Peyer's patch (tissue), 4 donors: ENCODE measurements around the gene LPIN2. TPM values are rescaled to one million over a fixed set of nuclear protein-coding genes. Genes with fewer than 3 reads are reported as not detected.

Source experiments
- DNase-seq, 3 donors: peaks; one replicate each; pipeline ENCODE4 v3.0.0-alpha.2; 2017 to 2019
- H3K27ac ChIP-seq, 4 donors: fragments of 200-600 bp; sonication (generic); one replicate each; pipeline ENCODE4 v1.5.1; 2016 to 2019
- H3K27me3 ChIP-seq, 2 donors: fragments of 200-600 bp; sonication (generic); one replicate each; pipeline ENCODE4 v1.5.1; 2019
- H3K36me3 ChIP-seq, 3 donors: fragments of 200-600 bp; sonication (generic); one replicate each; pipeline ENCODE4 v1.5.1; 2016 to 2019
- H3K4me1 ChIP-seq, 4 donors: fragments of 200-600 bp; sonication (generic); one replicate each; pipeline ENCODE4 v1.5.1; 2016 to 2019
- H3K4me3 ChIP-seq, 4 donors: fragments of 200-600 bp; sonication (generic); 1 replicate in 3 of 4; 2 replicates in 1 of 4; pipeline ENCODE4 v1.5.1; 2016 to 2019; ENCODE audit warnings: mild to moderate bottlenecking in 1 of 4
- H3K9me3 ChIP-seq, 4 donors: fragments of 200-600 bp; sonication (generic); one replicate each; pipeline ENCODE4 v1.5.1; 2016 to 2019; ENCODE audit warnings: mild to moderate bottlenecking in 1 of 4
- CTCF ChIP-seq, 6 experiments: fragments of 450-650 bp in 4 of 6; fragments of 200-600 bp in 2 of 6; sonication (generic) in 1 of 6; IDR thresholded peaks; one replicate each; pipeline ENCODE4 v1.5.1; 2017 to 2019; ENCODE audit warnings: antibody characterized with exemption in 6 of 6, mild to moderate bottlenecking in 3 of 6, moderate library complexity in 1 of 6
- POLR2A ChIP-seq, 2 donors: fragments of 450-650 bp; IDR thresholded peaks; one replicate each; pipeline ENCODE4 v1.5.1; 2017; ENCODE audit warnings: antibody characterized with exemption in 2 of 2, mild to moderate bottlenecking in 2 of 2, moderate library complexity in 2 of 2
- total RNA-seq, 4 donors: library from RNA; depleted of rRNA; stranded (reverse); fragments of >200 nt; gene quantifications; one replicate each; pipeline ENCODE4 v1.1.0, GENCODE V29; 2016

LPIN2 gene
- total RNA-seq, 4 donors from 2014 or later = 29.7 to 178 (median 133) TPM

- peaks cover 3 to 65% (median 19%) of the 10 kb centered on the region in 4 donors for H3K4me1 ChIP-seq
- TF ChIP-seq CTCF (IDR thresholded peaks at IDR 0.05) (no peak), POLR2A (IDR thresholded peaks at IDR 0.05) (no peak)
- peak overlapping the region in 3 of 4 donors; percentile 36 to 87 (median 84) for H3K27ac ChIP-seq
Measured at GRCh38 chr18:2968606-2969005, 44.3 kb downstream of the LPIN2 start.

GRCh38 chr18:2967820-2968219 is 45.1 kb downstream of the LPIN2 start:
- H3K4me3 ChIP-seq = no peak overlapping the region
- no peaks in the 10 kb centered on the region for H3K27me3 ChIP-seq
- peaks cover 3 to 61% (median 19%) of the 10 kb centered on the region in 4 donors for H3K4me1 ChIP-seq
- DNase-seq = no peak
- no peaks in the 10 kb centered on the region for H3K9me3 ChIP-seq
- TF ChIP-seq POLR2A (IDR thresholded peaks at IDR 0.05) = no peak
- H3K27ac ChIP-seq = peak overlapping the region; percentile 36 to 84 (median 49)
- H3K36me3 ChIP-seq = no peaks in the 10 kb centered on the region

More at GRCh38 chr18:2968606-2969005, 44.3 kb downstream of the LPIN2 start:
- Histone ChIP-seq H3K4me3 (no peak overlapping the region), H3K27me3 (no peaks in the 10 kb centered on the region), H3K36me3 (no peaks in the 10 kb centered on the region), H3K9me3 (no peaks in the 10 kb centered on the region)
- no peak for DNase-seq

- H3K36me3 ChIP-seq = no peaks in the 10 kb centered on the region
- H3K4me1 ChIP-seq = peaks cover 3 to 64% (median 19%) of the 10 kb centered on the region in 4 donors
- peak overlapping the region; percentile 36 to 84 (median 49) for H3K27ac ChIP-seq
- H3K27me3 ChIP-seq = no peaks in the 10 kb centered on the region
- H3K9me3 ChIP-seq = no peaks in the 10 kb centered on the region
- H3K4me3 ChIP-seq = peak overlapping the region in 1 of 4 donors; percentile 13
- TF ChIP-seq POLR2A (IDR thresholded peaks at IDR 0.05) (no peak), CTCF (IDR thresholded peaks at IDR 0.05) (no peak)
- no peak for DNase-seq
Measured at GRCh38 chr18:2967357-2967756, 45.6 kb downstream of the LPIN2 start.

- H3K36me3 ChIP-seq = no peaks in the 10 kb centered on the region
- peak overlapping the region in 3 of 4 donors; percentile 40 to 84 (median 58) for H3K27ac ChIP-seq
- H3K9me3 ChIP-seq = no peaks in the 10 kb centered on the region
- no peak for DNase-seq
- no peaks in the 10 kb centered on the region for H3K27me3 ChIP-seq
- H3K4me1 ChIP-seq = peaks cover 3 to 67% (median 22%) of the 10 kb centered on the region in 4 donors
- H3K4me3 ChIP-seq = no peak overlapping the region
- TF ChIP-seq CTCF (IDR thresholded peaks at IDR 0.05) (no peak), POLR2A (IDR thresholded peaks at IDR 0.05) (no peak)
Measured at GRCh38 chr18:2966560-2966959, 46.4 kb downstream of the LPIN2 start.

GRCh38 chr18:2965797-2966196 is 47.1 kb downstream of the LPIN2 start:
- Histone ChIP-seq H3K27ac (peak overlapping the region in 1 of 4 donors; percentile 84), H3K27me3 (no peaks in the 10 kb centered on the region), H3K36me3 (no peaks in the 10 kb centered on the region), H3K4me1 (peaks cover under 1 to 65% (median 27%) of the 10 kb centered on the region in 4 donors), H3K4me3 (no peak overlapping the region), H3K9me3 (no peaks in the 10 kb centered on the region)
- TF ChIP-seq POLR2A (IDR thresholded peaks at IDR 0.05) = no peak
- no peak for TF ChIP-seq CTCF (IDR thresholded peaks at IDR 0.05)
- DNase-seq = no peak

- peak overlapping the region in 1 of 4 donors; percentile 40 for H3K27ac ChIP-seq
- DNase-seq = no peak
- no peak overlapping the region for H3K4me3 ChIP-seq
- TF ChIP-seq CTCF (IDR thresholded peaks at IDR 0.05) (no peak), POLR2A (IDR thresholded peaks at IDR 0.05) (no peak)
- H3K9me3 ChIP-seq = no peaks in the 10 kb centered on the region
- H3K36me3 ChIP-seq = peaks cover 0 to 3% (median 0%) of the 10 kb centered on the region in 3 donors
- H3K4me1 ChIP-seq = peaks cover 0 to 57% (median 22%) of the 10 kb centered on the region in 4 donors
- no peaks in the 10 kb centered on the region for H3K27me3 ChIP-seq
Measured at GRCh38 chr18:2964361-2965010, 48.5 kb downstream of the LPIN2 start.
